ENCODE results near the gene CNPY1. TPM values are rescaled to one million over a fixed set of nuclear protein-coding genes. Genes with fewer than 3 reads are reported as not detected.

The CNPY1 gene
- total and polyA plus RNA-seq, 2 experiments from 2014 or later: not detected

GRCh38 chr7:155457544-155458110 is 88.7 kb downstream of the CNPY1 start:
- DNase-seq: peak; percentile 35
- Histone ChIP-seq H2AFZ (peak overlapping the region; percentile 84), H3F3A (ENCODE audit: insufficient read depth) (no peaks in the 10 kb centered on the region), H4K20me1 (ENCODE audit: insufficient read depth) (no peaks in the 10 kb centered on the region), H3K36me3 (ENCODE audit: low read depth) (no peaks in the 10 kb centered on the region), H3K9me2 (ENCODE audit: insufficient read depth) (no peaks in the 10 kb centered on the region), H3K4me2 (ENCODE audit: unreplicated experiment) (peak overlapping the region; percentile 25), H3K9me3 (ENCODE audit: low read depth) (no peaks in the 10 kb centered on the region), H3K4me1 (ENCODE audit: insufficient read depth) (no peaks in the 10 kb centered on the region), H3K4me3 (peak overlapping the region; percentile 74), H3K79me2 (ENCODE audit: insufficient read depth) (no peaks in the 10 kb centered on the region), H3K27me3 (replicated peaks; ENCODE audit: insufficient read depth) (peaks cover 90% of the 10 kb centered on the region), H3K9ac (no peak overlapping the region), H3K27ac (no peak overlapping the region)
- WGBS, 2 experiments (ENCODE audit: low coverage in 1 of 2, low lambda C conversion rate in 2 of 2, missing lambda C conversion rate in 2 of 2): 7 to 11% methylated on average over 19 to 46 of the region's 98 CpGs
- TF ChIP-seq EZH2phosphoT487 (IDR thresholded peaks at IDR 0.05; ENCODE audit: insufficient read depth, low read depth): no peak
- TF ChIP-seq EZH2 (IDR thresholded peaks at IDR 0.05; ENCODE audit: insufficient read depth, poor library complexity, severe bottlenecking): no peak
- in situ Hi-C loops (cut with MboI): no loop called here

GRCh38 chr7:155456738-155457543 is 89.4 kb downstream of the CNPY1 start:
- Histone ChIP-seq H3K27me3 (replicated peaks; ENCODE audit: insufficient read depth) (peaks cover 90% of the 10 kb centered on the region), H4K20me1 (ENCODE audit: insufficient read depth) (no peaks in the 10 kb centered on the region), H3K9me3 (ENCODE audit: low read depth) (no peaks in the 10 kb centered on the region), H3K4me2 (ENCODE audit: unreplicated experiment) (peak overlapping the region; percentile 77), H2AFZ (peak overlapping the region; percentile 84), H3K9ac (no peak overlapping the region), H3K4me1 (ENCODE audit: insufficient read depth) (no peaks in the 10 kb centered on the region), H3K27ac (no peak overlapping the region), H3K9me2 (ENCODE audit: insufficient read depth) (no peaks in the 10 kb centered on the region), H3K36me3 (ENCODE audit: low read depth) (no peaks in the 10 kb centered on the region), H3K79me2 (ENCODE audit: insufficient read depth) (no peaks in the 10 kb centered on the region), H3F3A (ENCODE audit: insufficient read depth) (no peaks in the 10 kb centered on the region), H3K4me3 (peak overlapping the region; percentile 74)
- peak; percentile 80 for DNase-seq
- 1 to 2% methylated on average over 64 to 69 of the region's 69 CpGs for WGBS, 2 experiments (ENCODE audit: low coverage in 1 of 2, low lambda C conversion rate in 2 of 2, missing lambda C conversion rate in 2 of 2)
- in situ Hi-C loops (cut with MboI): no loop called here
- TF ChIP-seq EZH2 (IDR thresholded peaks at IDR 0.05; ENCODE audit: insufficient read depth, poor library complexity, severe bottlenecking): peak; percentile 92
- no peak; the same call in 1 of the 2 replicates for TF ChIP-seq EZH2phosphoT487 (IDR thresholded peaks at IDR 0.05; ENCODE audit: insufficient read depth, low read depth)

GRCh38 chr7:155455776-155456737 is 90.3 kb downstream of the CNPY1 start:
- DNase-seq: no peak
- no peaks in the 10 kb centered on the region for H3K9me3 ChIP-seq (ENCODE audit: low read depth)
- no peaks in the 10 kb centered on the region for H3K9me2 ChIP-seq (ENCODE audit: insufficient read depth)
- H2AFZ ChIP-seq: peak overlapping the region; percentile 84; the same call in 1 of the 2 replicates
- WGBS, 2 experiments (ENCODE audit: low coverage in 1 of 2, low lambda C conversion rate in 2 of 2, missing lambda C conversion rate in 2 of 2): 7 to 10% methylated on average over 26 to 27 of the region's 27 CpGs
- H3K4me3 ChIP-seq: peak overlapping the region; percentile 74; the same call in 1 of the 2 replicates
- H3K27ac ChIP-seq: no peak overlapping the region
- peak overlapping the region; percentile 77 for H3K4me2 ChIP-seq (ENCODE audit: unreplicated experiment)
- in situ Hi-C loops (cut with MboI): no loop called here
- no peaks in the 10 kb centered on the region for H3K79me2 ChIP-seq (ENCODE audit: insufficient read depth)
- H3F3A ChIP-seq (ENCODE audit: insufficient read depth): no peaks in the 10 kb centered on the region
- H3K9ac ChIP-seq: no peak overlapping the region
- no peak for TF ChIP-seq EZH2 (IDR thresholded peaks at IDR 0.05; ENCODE audit: insufficient read depth, poor library complexity, severe bottlenecking)
- TF ChIP-seq EZH2phosphoT487 (IDR thresholded peaks at IDR 0.05; ENCODE audit: insufficient read depth, low read depth): no peak
- no peaks in the 10 kb centered on the region for H4K20me1 ChIP-seq (ENCODE audit: insufficient read depth)
- no peaks in the 10 kb centered on the region for H3K4me1 ChIP-seq (ENCODE audit: insufficient read depth)
- H3K27me3 ChIP-seq (replicated peaks; ENCODE audit: insufficient read depth): peaks cover 90% of the 10 kb centered on the region
- H3K36me3 ChIP-seq (ENCODE audit: low read depth): no peaks in the 10 kb centered on the region

- 7 to 10% methylated on average over 15 of the region's 15 CpGs for WGBS, 2 experiments (ENCODE audit: low coverage in 1 of 2, low lambda C conversion rate in 2 of 2, missing lambda C conversion rate in 2 of 2)
- H2AFZ ChIP-seq: no peak overlapping the region
- DNase-seq: no peak
- no peaks in the 10 kb centered on the region for H3K9me2 ChIP-seq (ENCODE audit: insufficient read depth)
- no peaks in the 10 kb centered on the region for H3K9me3 ChIP-seq (ENCODE audit: low read depth)
- no peaks in the 10 kb centered on the region for H4K20me1 ChIP-seq (ENCODE audit: insufficient read depth)
- TF ChIP-seq EZH2phosphoT487 (IDR thresholded peaks at IDR 0.05; ENCODE audit: insufficient read depth, low read depth): 0 out of 2 replicates have a peak, but pooled peaks have one; percentile 9
- no peak for TF ChIP-seq EZH2 (IDR thresholded peaks at IDR 0.05; ENCODE audit: insufficient read depth, poor library complexity, severe bottlenecking)
- peaks cover 90% of the 10 kb centered on the region for H3K27me3 ChIP-seq (replicated peaks; ENCODE audit: insufficient read depth)
- no peaks in the 10 kb centered on the region for H3K36me3 ChIP-seq (ENCODE audit: low read depth)
- no peaks in the 10 kb centered on the region for H3F3A ChIP-seq (ENCODE audit: insufficient read depth)
- H3K79me2 ChIP-seq (ENCODE audit: insufficient read depth): no peaks in the 10 kb centered on the region
- no peaks in the 10 kb centered on the region for H3K4me1 ChIP-seq (ENCODE audit: insufficient read depth)
- H3K27ac ChIP-seq: no peak overlapping the region
- H3K9ac ChIP-seq: no peak overlapping the region
- no peak overlapping the region for H3K4me3 ChIP-seq
- in situ Hi-C loops (cut with MboI): no loop called here
- H3K4me2 ChIP-seq (ENCODE audit: unreplicated experiment): no peak overlapping the region
Measured at GRCh38 chr7:155455132-155455693, 91.1 kb downstream of the CNPY1 start.
